ENCODE results near the gene TRIP13.
"Not testable (repeated sequence)": the region's sequence is repeated elsewhere in the genome, so short reads cannot be mapped to it uniquely, and the experiment has no call there.

Gene TRIP13

DNA sequence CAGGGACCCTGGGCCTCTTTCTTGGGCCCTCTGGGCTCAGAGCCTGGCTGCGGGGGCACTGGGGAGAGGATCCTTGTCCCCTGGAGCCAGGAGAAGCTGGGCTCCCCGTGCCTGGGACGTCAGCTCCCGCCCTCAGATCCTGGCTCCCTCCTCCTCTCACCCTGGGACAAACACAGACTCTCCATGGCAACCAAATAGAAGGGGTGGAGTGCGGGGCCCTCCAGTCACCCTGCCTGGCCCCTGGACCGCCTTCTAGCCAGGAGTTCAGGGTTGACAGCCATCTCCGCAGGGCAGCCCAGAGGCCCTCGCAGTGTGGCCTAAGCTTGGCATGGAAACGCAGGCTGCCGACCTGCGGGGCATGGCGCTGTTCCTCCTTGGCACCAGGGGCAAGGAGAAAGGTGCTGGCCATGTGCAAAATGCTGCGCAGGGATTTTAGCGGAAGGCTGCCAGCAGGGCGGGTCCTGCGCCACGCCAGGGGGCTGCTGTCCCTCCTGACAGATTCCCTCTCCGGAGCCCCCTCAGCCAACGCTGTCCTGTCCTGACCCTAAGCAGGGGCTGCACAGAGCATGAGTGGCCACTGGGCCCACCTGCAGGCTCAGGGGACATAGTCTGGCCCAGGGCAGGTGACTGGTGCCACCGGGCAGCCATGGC lies 42.9 kb upstream of the TRIP13 start:
- H3K4me3 ChIP-seq (ENCODE audit: low read depth, low read length) = no peak overlapping the region
- DNase-seq (ENCODE audit: low read depth) = no peak
- TF ChIP-seq, protein P1, sequence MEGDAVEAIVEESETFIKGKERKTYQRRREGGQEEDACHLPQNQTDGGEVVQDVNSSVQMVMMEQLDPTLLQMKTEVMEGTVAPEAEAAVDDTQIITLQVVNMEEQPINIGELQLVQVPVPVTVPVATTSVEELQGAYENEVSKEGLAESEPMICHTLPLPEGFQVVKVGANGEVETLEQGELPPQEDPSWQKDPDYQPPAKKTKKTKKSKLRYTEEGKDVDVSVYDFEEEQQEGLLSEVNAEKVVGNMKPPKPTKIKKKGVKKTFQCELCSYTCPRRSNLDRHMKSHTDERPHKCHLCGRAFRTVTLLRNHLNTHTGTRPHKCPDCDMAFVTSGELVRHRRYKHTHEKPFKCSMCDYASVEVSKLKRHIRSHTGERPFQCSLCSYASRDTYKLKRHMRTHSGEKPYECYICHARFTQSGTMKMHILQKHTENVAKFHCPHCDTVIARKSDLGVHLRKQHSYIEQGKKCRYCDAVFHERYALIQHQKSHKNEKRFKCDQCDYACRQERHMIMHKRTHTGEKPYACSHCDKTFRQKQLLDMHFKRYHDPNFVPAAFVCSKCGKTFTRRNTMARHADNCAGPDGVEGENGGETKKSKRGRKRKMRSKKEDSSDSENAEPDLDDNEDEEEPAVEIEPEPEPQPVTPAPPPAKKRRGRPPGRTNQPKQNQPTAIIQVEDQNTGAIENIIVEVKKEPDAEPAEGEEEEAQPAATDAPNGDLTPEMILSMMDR (IDR thresholded peaks at IDR 0.05; ENCODE audit: low read depth, low read length, missing control alignments) = no peak

DNA sequence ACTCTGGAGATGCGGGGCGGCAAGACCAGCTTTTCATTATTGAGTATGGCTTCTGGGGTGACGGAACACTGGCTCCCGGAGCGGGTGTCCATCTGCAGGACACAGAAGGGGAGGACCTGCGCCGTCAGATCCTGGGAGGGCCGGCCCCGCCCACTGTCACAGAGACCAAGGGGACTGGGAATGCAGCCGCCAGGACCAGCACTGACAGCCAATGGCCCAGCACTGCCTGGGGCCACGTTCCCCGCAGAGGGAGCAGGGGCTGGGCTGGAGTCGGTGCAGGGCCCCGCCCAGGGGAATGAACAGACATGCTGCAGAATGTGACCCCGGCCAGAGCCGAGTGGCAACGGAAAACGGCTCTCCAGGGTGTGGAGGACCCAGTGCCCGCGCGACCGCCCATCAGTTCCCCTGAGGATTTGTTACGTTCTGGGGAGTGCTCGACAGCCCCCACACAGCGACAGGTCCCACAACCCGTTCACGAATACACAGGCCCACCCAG lies 42.1 kb upstream of the TRIP13 start, which contains the start of gene ZDHHC11:
TSS of gene ZDHHC11 (minus strand) at position 476 of the 496 bp plus-strand sequence. CDS start at position 92, 384 bp downstream.
- TF ChIP-seq, protein P1 (IDR thresholded peaks at IDR 0.05; ENCODE audit: low read depth, low read length, missing control alignments) = no peak
- DNase-seq (ENCODE audit: low read depth) = no peak

DNA sequence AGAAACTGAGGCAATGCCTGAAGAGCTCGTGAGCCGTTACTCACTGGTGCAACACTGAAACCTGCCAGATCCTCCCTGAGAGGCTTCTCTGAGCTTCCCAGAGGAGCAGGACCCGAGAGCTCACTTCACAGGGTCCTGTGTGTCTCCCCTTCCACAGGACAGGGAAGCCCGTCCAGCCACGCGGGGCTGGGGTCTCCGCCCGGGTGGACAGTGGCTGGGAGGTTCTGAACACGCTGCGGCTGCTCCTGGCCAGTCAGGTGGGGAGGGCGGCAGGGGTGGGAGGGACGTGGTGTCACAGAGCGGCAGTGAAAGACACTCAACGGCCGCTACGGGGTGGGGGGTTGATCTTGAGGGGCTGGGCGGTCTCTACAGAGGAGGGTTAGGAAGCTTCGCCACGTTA lies 41.6 kb upstream of the TRIP13 start:
- no peak for DNase-seq (ENCODE audit: low read depth)
- TF ChIP-seq, protein P1 (IDR thresholded peaks at IDR 0.05; ENCODE audit: low read depth, low read length, missing control alignments) = no peak
- H3K4me3 ChIP-seq (ENCODE audit: low read depth, low read length) = no peak overlapping the region

More for the DNA sequence above, 42.1 kb upstream of the TRIP13 start, which contains the start of gene ZDHHC11:
- no peak within 1 kb of the TSS for H3K4me3 ChIP-seq (ENCODE audit: low read depth, low read length)

DNA sequence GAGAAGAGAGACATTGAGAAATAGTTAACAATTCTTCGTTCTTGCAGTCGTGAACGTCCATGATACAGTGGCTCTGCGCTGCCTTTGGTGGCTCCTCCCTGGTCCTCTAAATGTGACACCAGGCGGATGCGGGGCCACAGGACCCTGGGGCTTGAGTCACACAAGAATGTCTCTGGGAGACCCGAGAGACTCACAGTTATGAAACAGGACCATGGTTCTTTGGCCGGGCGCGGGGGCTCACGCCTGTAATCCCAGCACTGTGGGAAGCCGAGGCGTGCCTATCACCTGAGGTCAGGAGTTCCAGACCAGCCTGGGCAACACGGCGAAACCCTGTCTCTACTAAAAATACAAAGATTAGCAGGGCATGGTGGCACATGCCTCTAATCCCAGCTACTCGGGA lies 41.1 kb upstream of the TRIP13 start:
- H3K4me3 ChIP-seq (ENCODE audit: low read depth, low read length) = no peak overlapping the region
- TF ChIP-seq, protein P1 (IDR thresholded peaks at IDR 0.05; ENCODE audit: low read depth, low read length, missing control alignments) = no peak
- no peak for DNase-seq (ENCODE audit: low read depth)

DNA sequence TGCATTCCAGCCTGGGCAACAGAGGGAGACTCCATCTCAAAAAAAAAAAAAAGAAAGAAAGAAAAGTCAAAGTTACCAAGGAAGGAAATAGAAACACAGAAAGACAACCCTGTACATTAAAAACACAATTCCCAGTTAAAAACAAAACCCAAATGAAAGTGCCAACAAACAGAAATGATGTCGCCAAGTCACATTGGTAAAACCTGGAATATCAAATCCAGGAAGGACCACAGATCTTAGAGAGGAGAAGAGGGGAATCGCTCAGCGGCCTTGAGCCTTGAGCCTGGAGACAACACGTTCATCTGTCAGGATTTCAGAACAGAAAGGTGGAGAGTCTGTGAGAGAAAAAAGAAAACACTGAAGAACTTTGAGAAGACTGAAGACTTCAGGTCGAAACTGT lies 40.7 kb upstream of the TRIP13 start:
- TF ChIP-seq, protein P1 (IDR thresholded peaks at IDR 0.05; ENCODE audit: low read depth, low read length, missing control alignments) = no peak
- no peak overlapping the region for H3K4me3 ChIP-seq (ENCODE audit: low read depth, low read length)
- DNase-seq (ENCODE audit: low read depth) = no peak

DNA sequence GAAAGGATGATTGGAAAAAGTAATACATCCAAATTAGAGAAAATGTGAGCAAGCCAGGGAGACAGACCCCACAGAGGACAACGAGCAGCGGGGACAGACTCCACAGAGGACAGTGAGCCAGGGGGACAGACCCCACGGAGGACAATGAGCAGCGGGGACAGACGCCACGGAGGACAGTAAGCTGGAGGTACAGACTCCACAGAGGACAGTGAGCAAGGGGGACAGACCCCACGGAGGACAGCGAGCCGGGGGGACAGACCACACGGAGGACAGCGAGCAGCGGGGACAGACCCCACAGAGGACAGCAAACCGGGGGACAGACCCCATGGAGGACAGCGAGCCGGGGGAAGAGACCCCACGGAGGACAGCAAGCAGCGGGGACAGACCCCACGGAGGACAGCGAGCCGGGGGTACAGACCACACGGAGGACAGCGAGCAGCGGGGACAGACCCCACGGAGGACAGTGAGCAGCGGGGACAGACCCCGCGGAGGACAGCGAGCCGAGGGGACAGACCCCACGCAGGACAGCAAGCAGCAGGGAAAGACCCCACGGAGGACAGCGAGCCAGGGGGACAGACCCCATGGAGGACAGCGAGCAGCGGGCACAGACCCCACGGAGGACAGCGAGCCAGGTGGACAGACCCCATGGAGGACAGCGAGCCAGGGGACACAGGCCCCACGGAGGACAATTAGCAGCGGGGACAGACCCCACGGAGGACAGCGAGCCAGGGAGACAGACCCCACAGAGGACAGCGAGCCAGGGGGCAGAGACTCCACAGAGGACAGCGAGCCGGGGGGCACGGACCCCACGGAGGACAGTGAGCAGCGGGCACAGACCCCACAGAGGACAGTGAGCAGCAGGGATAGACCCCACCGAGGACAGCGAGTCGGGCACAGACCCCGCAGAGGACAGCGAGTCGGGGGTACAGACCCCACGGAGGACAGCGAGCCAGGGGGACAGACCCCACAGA lies 40.0 kb upstream of the TRIP13 start:
- H3K4me3 ChIP-seq (ENCODE audit: low read depth, low read length) = no peak overlapping the region
- TF ChIP-seq, protein P1 (IDR thresholded peaks at IDR 0.05; ENCODE audit: low read depth, low read length, missing control alignments) = no peak
- DNase-seq (ENCODE audit: low read depth) = no peak

DNA sequence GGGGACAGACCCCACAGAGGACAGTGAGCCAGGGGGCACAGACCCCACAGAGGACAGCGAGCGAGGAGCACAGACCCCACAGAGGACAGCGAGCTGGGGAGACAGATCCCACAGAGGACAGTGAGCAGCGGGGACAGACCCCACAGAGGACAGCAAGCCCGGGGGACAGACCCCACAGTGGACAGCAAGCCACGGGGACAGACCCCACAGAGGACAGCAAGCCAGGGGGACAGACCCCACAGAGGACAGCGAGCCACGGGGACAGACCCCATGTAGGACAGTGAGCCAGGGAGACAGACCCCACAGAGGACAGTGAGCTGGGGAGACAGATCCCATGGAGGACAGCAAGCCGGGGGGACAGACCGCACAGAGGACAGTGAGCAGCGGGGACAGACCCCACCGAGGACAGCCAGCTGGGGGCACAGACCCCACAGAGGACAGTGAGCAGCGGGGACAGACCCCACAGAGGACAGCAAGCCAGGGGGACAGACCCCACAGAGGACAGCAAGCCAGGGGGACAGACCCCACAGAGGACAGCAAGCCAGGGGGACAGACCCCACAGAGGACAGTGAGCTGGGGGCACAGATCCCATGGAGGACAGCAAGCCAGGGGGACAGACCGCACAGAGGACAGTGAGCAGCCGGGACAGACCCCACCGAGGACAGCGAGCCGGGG lies 39.1 kb upstream of the TRIP13 start:
- H3K4me3 ChIP-seq (ENCODE audit: low read depth, low read length); DNase-seq (ENCODE audit: low read depth): not testable (repeated sequence)

Measured in GM12864 (cell line).